HG03095 (cell line): Measurements from ENCODE around the gene AMHR2.

Experiments
- ATAC-seq: cut with Tn5 transposase; IDR thresholded peaks from one replicate; pipeline ENCODE4 v1.9.1; 2021; ENCODE audit warnings: moderate library complexity; ENCODE audit not compliant: unreplicated experiment

AMHR2 gene

DNA sequence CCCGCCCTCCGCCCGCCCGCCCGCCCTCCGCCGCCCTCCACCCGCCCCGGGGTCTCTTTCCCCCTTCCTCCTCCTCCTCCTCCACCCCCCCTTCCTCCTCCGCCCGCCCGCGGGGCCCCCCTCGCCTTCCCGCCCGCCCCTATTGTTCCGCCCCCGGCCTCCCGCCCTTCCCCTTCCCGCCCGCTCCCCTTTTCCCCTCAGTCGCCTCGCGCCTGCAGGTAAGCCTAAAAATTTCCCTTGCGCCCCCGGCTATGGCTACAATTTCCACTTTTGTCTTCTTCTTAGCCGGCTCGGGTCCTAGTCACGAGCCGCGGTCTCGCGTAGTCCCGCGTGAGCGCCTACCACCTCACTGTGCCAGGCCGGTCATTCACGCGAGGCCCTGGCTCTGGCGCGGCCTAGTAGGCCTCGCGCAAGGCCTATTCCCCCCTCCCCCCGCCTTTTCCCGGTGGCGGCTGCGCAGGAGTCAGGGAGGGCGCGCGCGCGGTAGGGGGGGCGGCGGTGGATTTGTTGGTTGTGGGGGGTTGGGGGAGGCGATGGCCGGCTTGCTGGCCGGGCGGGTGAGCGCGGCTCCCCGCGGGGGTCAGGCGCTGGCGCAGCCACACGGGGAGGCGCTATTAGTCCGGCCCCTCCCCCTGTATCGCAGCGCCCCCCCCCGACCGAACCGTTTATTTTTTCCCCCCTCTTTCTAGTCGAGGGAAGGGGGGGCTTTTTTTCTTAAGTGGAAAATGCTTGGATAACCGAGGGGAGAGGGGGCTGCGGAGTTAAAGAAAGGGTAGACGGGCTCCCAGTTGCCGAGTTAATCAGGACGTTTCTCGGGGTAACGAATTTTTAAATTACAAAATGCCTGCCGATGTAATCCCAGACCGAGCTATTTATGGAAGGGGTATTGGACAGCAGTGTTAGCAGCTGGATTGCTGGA, 28.8 kb downstream of the AMHR2 start:
- no peak for ATAC-seq

DNA sequence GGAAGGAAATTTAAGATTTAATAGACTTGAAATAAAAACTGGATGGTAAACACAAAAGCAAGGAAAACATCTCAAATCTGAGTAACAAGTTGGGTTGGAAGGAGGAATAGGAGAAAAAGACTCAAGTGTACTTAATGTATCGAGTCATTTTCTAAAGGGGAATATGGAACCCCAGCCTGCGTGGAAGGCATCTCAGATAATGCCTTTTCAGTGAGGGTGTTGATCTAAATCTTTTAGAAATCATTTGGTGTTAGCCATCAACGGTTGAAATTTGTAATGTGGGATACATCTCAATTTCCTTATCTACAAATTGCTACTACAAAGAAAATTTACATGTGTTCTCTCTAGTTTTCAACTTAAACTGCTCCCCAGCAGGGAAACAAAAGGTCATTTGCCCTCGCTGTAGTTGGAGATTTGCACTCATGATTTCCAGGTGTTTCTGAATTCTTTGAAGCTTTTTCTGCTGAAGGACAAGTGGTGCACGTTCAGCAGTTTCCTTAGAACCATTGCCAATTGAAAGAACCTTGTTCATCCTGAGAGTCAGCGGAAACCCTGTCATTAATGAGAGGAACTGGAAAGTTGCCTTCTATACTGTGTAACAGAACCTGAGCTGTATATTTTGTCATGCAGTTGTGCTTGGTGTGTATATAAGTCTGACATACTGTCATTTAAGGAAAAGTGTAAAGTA, 30.4 kb downstream of the AMHR2 start:
- ATAC-seq = no peak

DNA sequence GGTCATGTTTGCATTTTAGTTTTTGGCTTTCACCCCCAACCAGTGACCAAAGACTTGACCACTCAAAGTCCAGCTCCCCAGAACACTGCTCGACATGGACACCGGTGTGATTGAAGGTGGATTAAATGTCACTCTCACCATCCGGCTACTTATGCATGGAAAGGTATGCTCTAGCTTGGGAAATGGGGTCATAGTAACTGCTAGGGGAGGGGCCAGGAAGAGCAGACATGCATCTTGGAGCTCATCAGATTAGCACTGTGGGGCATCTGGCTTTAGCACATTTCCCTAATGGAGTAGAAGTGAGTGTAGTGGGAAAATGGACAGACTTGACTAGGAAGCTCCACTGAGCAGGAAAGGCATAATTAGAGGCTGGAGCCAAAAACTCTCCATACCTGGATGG, 31.1 kb downstream of the AMHR2 start:
- no peak for ATAC-seq

DNA sequence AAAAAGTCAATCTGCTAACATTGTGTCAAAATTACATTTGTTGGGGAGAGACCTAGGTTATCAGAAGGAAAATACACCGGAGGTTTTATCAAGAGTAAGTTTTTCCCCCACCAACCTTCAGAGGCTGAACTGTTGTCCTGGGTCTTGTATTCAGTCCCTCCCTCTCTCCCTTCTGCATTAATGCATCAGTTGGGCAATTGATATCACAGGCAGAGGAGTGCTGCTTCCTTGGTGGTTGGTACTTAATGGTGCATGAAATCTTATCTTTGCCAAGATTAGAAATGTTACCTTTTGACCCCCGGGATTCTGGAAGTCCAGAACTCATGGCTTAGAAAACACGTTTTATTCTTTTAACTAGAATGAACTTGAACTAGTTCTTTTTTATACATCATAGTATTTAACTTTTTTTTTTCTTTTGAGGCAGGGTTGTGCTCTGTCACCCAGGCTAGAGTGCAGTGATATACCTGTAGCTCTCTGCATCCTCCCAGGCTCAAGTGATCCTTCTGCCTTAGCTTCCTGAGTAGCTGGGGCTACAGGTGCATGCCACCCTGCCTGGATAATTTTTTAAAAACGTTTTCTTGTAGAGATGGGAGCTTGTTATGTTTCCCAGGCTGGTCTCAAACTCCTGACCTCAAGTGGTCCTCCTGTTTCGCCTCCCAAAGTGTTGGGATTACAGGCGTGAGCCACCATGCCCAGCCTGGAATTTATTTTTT, 33.2 kb downstream of the AMHR2 start:
- no peak for ATAC-seq

DNA sequence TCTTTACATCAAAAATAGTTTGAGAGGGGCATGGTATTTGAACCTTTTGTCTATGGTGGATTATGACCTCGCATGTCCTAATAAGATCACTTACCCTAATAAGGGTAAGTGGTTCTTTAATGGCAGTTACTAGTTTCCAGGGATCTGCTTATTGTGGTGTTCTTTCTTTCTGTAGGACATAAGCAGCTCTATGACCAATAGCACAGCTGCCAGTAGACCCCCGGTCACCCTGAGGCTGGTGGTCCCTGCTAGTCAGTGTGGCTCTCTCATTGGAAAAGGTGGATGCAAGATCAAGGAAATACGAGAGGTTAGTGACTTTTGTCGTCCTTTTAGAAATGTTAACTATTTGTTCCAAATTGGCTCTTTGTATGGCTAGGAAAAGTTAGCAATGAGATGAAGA, 35.4 kb downstream of the AMHR2 start:
- no peak for ATAC-seq

DNA sequence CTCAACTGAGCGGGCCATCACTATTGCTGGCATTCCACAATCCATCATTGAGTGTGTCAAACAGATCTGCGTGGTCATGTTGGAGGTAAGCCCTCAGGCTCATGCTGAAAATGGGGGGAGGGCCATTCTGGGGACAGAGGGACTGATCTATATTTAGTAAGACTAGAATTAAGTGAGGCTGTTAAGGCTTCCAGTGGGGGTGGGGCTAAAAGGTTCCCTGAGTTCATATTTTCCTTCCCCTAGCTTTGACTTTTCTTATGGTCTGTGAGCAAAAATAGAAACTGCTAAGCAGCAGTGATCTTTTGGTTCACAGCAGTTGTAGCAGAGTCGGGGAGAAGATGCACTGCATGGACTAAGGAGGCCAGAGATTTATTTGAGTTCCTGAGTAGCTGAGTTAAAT, 37.4 kb downstream of the AMHR2 start:
- no peak for ATAC-seq

DNA sequence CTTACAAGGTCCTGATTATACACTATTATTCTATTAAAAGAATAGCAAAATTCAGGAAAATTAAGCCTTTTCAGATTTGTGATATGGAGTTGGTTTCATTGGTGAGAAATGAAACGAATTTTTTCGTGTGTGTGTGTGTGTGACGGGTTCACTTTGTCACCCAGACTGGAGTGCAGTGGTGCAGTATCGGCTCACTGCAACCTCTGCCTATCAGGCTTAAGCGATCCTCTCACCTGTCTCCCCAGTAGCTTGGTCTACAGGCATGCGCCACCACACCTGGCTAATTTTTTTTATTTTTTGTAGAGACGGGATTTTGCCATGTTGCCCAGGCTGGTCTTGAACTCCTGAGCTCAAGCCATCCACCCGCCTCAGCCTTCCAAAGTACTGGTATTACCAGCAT, 37.9 kb downstream of the AMHR2 start:
- no peak for ATAC-seq

DNA sequence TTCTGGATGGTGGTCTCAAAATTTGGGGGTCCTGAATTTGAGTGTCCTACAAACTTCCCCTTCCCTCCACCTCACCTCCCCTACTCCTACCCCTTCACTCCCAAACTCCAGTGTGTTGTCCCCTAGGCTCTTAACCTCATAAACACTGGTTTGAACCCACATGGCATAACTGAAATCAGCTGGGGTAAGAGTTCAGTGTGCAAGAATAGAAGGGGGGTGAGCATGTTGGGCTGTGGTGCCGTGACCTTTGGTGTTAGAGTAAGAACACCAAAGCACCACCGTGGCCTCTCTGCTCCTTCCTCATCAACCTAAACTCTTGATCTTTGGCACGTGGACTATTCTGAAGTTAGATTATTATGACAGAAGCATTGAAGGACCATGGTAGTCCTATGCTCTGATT, 39.3 kb downstream of the AMHR2 start:
- no peak for ATAC-seq

DNA sequence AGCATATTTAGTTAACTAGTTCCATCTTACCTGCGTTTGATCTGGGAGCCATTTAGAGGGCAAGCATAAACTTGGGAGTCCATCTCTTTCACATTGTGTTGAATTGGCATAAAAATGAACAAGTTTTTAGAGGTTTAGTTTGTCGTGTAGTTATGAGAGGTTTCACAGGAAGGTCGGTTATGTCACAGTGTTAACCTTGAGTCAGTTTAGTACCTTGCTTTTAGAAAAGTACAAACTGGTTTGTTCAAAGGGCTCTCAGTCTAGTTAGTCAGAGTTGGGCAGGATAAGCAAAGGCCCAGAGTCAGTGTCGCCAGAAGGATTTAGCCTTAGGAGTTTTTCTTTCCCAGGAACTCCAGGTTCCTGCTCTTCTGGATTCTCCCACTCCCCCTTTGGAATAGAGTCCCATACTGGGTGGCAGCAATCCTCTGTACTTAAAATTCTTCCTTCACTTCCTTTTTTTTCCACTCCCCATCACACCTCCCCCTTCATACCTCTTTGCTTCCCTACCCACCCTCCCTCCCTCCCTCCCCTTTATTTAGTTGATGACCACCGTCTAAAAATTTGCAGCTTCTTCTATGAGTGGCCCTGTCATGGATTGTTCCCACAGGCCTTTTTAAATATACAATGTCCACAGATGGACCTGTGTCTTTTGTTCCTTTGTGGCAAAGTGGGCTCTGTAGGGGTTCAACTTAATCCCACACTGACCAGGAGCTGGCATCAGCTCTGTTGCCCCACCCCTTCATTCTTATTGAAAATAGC, 40.3 kb downstream of the AMHR2 start:
- no peak for ATAC-seq

DNA sequence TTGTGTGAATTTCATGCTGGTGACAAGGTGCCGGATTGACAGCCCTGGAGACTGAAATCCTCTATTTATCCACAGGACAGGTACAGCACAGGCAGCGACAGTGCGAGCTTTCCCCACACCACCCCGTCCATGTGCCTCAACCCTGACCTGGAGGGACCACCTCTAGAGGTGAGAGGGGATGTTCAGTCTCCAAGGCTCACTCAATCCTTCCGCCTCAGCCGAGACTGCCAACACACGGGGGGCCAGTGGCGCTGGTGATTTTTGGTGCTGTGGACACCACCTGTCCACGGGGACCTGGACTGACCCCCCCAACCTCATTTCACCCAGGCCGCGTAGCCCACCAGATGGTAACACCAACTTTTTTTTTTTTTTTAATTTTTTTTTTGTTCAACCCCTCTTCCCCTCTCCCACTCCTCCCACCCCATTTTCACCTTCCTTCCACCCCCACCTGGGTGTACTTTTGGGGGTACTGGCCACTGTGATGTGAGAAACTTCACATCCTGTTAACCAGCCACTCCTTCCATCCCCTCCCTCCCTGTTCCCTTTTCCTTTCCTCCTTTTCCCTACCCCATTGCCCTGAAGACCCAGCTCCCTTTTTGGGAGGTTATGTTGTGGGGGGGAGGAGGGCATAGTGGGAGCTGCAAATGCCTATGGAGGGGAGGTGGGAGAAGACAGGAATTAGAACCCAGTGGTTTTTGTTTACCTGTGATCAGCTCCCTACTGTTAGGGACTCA, 41.2 kb downstream of the AMHR2 start:
- ATAC-seq = no peak

DNA sequence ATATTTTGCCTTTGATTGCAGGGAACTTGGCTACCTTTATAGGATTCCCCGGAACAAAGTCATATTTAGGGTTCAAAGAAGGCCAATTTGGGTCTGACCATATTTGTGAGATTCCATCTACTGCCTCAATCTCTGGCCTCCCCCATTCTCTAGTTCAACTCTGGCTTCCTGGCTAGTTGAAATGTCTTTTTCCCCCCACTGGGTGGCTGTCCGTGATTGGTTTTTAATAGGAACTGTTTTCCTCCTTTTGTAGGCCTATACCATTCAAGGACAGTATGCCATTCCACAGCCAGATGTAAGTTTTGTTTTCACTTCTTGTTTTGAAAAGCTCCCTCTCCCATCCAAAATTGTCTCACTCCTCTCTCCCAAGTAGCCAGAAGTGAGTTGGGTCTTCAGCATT, 42.0 kb downstream of the AMHR2 start:
- ATAC-seq = no peak

DNA sequence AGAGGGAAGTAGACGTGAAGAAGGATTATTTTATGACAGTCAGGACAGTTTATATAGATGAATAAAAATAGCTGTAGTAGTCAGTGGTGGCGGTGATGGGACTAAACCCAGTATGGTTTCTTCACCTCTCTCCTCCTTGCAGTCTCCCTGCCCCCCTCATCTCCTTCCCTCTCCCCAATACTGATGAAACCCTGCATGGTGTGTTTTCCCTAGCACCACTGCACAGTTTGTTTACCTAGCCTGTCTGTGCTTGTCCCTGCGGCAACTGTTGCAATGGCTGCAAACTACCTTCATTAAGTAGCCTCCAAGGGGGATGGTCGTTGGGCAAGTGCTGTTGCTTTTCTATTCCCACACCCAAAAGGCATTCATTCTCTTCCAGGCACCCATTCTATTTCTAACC, 43.0 kb downstream of the AMHR2 start:
- ATAC-seq = no peak

DNA sequence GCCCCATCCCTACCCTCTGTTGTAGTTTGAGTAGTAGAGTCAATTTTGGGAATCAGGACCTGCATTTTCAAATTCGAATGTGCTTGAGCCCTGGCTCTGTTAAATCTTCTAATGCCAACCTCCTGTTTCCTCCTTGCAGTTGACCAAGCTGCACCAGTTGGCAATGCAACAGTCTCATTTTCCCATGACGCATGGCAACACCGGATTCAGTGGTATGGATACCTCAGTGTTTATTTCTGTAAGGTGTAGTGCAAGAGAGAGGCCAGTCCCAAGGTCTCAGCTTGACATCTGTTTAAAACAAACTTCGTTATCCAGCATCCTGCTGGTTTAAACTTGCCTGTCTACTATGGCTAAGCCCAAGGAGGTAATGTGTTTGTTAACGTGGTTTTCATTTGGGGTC, 43.4 kb downstream of the AMHR2 start:
- ATAC-seq = no peak

DNA sequence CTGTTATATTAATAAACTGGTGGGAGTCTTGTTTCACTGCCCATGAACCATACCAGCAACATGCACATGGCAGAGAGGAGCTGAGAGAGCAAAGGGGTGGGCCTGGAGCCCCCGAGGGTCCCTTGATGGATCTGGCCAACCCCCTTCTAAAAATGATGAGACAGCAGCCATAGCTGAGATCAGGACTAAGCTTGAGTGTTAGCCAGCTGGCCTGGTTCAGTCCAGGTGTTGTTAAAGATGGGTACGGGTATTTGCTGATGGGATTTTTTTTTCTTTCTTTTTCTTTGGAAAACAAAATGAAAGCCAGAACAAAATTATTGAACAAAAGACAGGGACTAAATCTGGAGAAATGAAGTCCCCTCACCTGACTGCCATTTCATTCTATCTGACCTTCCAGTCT, 44.2 kb downstream of the AMHR2 start:
- no peak for ATAC-seq

DNA sequence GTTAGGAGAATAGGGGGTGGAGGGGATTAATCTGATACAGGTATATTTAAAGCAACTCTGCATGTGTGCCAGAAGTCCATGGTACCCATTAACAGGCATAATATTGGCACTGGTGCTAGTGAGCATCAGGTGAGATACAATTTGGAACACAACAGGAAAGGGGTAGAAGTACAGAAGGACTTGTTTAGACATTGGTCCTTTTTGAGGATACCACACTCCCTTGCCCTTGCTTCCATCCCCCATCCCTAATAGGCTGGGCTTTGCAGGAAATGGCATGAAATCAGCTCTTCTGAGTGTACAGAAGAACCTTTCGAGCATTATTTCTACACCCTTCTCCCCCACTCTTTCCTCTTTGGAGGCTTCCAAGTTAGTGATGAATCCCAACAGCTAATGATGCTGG, 44.6 kb downstream of the AMHR2 start:
- ATAC-seq = no peak

DNA sequence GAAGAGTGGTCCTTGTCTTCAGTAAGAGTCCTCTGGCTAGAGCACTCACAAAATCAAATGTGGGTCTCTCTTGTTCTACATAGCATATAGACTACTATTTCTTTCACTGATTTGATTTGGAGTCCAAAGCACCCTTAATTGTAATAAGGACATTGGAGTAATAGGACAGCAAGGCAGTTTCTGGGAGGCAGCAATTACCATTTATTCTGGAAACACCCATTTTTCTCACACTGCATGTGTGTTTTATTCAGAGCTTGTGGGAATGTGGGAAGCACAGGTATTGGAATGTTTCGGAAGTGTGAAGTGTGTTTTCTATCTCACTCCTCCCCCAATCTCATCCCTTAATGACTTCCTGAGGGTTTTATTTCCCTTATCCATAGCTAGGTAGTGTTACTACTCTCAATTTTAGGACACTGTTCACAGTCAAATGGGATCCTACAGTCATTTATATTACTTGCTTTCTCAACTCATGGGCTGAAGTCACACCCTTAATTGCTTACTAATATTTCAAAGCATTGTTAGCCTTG, 48.5 kb downstream of the AMHR2 start:
- ATAC-seq = no peak

DNA sequence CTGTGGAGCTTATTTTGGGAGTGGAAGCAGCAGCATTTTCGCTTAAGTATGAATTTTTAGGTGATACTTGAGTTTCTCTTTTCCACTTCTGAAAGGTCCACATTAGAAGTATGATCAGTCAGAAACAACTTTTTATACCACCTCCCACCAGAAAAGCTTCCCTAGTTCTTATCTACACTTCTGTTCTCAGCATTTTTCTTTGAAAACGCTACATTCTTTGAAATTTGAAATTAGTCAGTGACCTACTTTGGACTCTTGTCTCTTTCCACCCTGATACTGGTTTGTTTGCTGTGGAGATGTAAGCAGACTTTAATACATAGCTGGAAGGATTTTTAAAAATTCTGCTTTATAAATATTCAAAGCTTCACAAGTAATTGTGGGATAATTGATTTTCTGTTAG, 50.4 kb downstream of the AMHR2 start:
- no peak for ATAC-seq

DNA sequence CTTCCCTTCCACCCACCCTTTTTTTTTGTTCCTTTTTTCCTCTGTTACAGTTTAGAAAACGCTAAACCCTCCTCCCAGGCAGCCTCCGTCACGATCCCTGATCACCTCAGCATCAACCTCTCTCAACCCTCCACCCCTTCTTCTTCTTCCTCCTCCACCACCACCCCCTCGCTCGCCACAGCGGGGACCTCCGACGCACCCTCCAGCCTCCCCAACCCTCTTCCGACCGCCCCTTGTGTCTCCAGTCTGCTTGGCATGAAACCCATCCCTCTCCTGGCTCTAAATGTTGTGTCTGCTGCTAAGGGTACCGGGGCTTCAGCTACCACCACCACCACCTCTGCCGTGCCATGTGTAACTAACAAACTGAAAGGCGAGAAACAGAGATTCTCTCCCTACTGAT, 51.2 kb downstream of the AMHR2 start:
- no peak for ATAC-seq

DNA sequence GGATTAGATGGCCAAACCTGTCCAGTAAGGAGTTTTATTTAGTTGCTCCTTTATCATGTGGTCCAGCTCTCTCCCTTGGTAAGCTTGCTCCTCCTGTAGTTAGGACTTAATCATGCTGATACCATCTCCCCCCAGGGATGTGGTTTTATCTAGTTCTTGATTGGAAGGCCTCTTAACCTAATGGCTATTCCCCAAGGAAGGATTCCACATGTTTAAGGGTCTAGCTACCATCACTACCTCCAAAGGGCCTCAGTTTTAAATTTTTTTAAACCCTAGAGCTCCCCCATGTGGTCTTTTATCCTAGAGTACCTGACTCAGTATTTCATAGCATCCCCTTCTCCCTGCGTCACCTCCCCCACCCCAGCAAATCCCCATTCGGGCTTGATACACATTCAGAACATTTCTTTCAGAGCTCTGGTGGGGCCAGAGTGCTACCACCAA, 53.1 kb downstream of the AMHR2 start:
- ATAC-seq = no peak

DNA sequence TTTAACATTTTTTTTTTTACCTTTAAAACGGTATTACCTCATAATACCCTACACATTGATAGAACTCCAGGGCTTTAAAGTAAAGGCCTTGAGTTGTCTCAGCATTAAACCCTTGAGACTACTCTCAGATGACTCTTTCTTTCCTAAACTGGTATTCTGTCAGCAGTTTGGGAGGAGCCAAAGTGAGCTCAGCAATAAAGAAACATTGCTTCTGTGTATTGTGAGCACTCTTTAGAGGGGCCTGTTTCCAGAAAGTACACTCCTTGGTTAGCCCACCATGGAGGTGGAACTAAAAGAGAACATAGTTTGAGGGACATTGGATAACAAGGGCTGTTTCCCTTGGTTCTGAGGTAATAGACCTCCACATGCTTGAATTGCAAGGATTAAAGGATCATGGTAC, 55.2 kb downstream of the AMHR2 start:
- no peak for ATAC-seq
